HG02623 (cell line): ENCODE results near the gene UTP14A.

Experiments
- ATAC-seq: cut with Tn5 transposase; IDR thresholded peaks from one replicate; pipeline ENCODE4 v1.9.1; 2021; ENCODE audit warnings: moderate library complexity; ENCODE audit not compliant: unreplicated experiment

UTP14A gene

GRCh38 chrX:129945131-129945530, 39.2 kb downstream of the UTP14A start:
- no peak for ATAC-seq

DNA sequence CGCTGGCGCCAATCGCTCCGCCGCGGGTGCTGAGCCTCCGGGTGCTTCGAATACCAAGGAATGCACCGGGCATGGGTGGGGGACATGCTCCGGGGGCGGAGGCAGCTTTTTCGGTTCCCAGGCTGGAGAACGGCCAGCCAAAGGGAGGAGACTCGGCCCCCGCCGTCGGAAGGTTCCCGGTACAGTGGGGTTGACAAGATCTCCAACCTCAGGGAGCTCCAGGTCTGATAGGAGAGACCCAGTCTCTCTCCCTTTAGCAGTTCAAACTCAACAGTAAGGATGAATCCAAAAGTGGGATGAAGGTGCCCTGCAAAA, 47.3 kb downstream of the UTP14A start:
- no peak for ATAC-seq

DNA sequence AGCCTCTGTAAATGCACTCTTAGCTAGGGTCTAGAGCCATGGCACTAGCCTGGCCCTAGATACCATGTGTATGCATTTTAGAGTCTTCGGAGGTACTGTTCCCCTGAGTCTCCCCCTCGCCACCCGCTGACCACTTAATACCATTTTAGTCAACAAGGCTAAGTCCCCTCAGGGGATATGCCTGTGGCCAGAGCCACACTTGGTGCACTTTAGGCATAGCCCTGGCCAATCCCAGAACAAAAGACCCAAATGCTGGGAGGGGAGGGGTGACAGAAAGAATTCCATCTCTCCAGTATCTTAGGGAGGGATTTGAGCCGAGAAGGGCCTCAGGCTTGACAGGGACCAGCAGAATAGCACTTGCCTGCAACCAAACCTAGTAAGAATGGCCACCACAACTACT, 47.9 kb downstream of the UTP14A start:
- ATAC-seq: no peak

- ATAC-seq: no peak
Observed at GRCh38 chrX:129954804-129955203, 48.8 kb downstream of the UTP14A start.

- no peak for ATAC-seq
Observed at GRCh38 chrX:129955682-129956081, 49.7 kb downstream of the UTP14A start.

- no peak for ATAC-seq
Observed at GRCh38 chrX:129956145-129956544, 50.2 kb downstream of the UTP14A start.

DNA sequence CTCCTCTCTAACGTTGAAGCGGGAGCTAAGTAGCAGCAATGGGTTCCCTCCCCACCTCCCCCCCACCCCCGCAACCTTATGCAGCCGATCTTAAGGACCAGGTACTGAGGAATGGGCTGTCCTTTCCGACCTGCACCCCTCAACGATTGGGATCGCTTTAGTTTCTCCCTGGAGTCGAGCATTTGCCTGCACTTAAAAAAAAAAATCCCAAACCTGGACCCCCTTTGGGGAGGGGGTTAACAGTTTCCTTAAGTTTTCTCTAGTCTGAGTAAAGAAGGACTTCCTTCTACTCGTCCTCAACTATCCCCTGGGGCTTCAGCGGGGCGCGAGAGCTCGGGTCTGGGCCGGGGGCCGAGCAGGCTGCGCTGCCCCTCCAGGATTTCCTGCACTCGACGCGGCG, 50.8 kb downstream of the UTP14A start:
- no peak for ATAC-seq

DNA sequence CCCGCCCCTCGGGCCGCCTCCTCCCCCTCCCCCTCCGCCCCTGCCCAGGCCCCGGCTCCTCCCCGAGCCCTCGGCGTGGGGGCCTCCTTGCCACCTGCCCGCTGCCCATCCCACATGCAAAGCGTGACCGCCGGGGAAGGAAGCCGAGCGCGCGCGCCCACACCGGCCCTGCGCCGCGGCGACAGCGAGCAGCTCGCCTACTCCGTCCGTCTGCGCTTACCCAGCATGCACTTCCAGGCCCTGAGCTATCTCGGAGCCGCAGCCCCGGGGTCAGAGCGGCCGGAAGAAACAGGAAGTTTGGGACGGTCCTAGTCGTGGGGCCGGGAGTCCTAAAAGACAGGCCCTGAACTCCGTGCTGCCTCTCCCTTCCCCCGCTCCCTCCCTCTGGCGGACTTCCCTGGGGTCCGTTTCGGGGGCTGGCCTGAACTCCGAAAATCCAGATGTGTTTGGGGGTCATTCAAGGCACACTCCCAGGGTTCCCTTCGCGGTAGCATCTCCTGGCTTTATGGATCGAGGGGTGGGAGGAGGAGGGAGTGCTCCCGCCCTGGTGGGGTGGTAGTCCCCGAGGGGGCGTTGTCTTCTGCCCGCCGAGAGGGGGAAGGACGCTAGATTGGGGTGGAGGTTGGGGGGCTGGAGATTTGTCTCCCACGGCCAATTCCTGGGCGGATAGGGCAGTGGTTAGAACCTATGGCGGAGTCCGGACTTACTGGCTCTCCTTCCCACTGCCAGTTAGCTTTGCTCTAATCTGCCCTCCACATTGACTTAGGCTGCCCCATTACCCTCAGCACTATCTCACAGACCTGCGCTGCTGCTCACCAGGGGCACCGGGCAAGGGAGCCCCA, 51.5 kb downstream of the UTP14A start:
- ATAC-seq: peak; percentile 65

DNA sequence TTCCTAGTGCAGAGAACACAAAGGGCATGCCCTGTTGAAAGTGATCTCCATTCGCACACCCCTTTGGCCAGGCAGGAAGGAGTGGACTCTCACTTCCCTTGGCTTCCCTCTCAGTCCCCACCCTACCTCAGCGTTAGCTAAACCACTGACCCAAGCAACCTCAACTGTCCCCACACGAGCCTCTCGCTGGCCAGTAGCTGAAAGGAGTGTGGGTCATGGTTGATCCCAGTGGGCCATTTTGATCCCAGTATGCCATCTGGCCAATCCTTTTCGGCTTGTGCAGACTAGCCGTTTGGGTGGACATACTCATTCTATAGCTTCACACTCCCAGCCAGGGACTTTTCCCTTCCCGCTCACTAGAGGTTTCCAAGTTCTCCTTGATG, 52.1 kb downstream of the UTP14A start:
- no peak for ATAC-seq

DNA sequence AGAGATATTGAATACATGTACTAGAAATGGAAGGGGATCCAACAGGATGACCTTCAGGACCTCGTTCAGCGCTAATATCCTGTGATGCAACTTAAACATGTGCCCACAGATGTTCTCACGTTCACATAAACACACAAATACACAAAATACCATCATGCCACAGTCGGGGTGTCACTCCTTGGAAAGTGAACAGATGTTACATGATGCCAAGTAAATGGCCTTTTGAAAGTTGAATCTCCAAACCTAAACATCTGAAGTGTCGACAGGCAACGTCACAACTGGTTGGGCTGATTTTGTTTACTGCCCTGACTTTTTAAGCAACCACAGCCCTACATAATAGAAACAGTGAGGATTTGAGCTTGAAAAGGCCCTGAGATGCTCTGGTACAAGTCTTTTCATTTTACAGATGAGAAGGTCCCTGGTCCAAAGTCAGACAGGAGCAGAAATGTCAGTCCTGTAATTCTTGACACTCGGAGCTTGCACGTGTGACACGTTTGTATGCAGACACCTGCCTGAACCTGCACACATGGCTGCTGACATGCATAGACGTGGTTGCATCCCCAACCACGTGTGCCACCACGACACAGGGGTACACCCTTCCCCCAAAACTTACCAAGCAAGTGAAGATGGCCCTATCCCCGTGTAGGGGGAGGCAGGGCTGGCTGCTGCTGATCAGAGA, 53.0 kb downstream of the UTP14A start:
- ATAC-seq: no peak

GRCh38 chrX:129959493-129959832, 53.5 kb downstream of the UTP14A start:
- ATAC-seq: no peak

GRCh38 chrX:129961180-129962083, 55.5 kb downstream of the UTP14A start:
- ATAC-seq: peak; percentile 88

GRCh38 chrX:129963729-129964128, 57.8 kb downstream of the UTP14A start:
- ATAC-seq: no peak

DNA sequence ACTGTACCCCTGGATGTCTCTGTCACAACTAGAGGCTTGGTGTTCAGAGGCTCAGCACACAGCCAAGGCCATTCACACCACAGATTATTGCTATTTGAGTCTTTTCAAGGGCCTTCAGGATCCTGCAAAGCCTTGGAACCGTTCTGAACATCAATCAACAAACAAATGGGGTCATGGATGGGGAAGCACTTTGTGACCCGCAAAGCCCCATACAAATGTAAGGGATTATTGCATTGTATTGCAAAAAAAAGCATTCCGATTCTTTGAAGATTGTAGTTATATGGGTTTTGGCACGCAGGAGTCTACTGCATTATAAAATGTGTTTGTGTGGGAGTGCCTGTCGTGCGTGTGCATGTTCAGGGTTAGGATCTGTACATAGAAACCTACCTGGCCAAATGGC, 59.2 kb downstream of the UTP14A start:
- no peak for ATAC-seq

GRCh38 chrX:129968968-129969367, 63.0 kb downstream of the UTP14A start:
- ATAC-seq: no peak

- ATAC-seq: no peak
Observed at GRCh38 chrX:129976441-129976840, 70.5 kb downstream of the UTP14A start.
